NCI-H2029 (cell line): ENCODE measurements around the gene RLBP1.

Source experiments
- DNase-seq: peaks from one replicate; lab custom pipeline; 2025; lab: John Stamatoyannopoulos, UW

RLBP1 gene

DNA sequence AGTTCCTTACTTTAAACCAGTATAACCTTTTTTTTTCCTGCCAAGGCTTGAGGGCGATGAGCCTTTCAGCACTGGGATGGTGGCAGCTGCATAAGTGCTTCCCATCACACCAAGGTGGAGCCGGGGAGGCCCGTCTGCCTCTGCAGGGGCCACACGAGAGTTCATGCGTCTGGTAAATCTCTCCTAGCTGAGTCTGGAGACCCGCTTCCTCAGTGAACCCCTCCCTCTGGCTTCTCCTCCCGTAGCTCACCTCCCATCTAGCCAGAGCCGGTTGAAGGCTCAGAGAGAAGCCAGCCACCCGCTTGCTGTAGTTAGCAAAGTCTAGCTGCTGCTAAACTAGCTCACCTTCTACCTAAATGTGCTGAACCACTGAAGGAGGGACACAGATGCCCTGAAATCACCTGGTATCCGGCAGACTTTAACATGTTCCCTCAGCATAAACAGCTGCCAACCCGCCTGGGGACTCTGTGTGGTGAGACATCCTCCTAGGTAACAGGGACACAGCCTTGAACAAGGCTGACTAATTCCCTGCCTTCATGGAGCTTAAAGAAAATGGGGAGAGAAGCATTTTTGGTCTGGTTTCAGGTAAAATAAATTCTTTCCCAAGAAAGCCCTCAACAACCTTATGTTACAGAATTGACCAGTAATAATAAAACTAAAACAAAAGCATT, 42.9 kb downstream of the RLBP1 start:
- DNase-seq = no peak

GRCh38 chr15:89177633-89178306, 43.6 kb downstream of the RLBP1 start:
- DNase-seq = peak; percentile 13

DNA sequence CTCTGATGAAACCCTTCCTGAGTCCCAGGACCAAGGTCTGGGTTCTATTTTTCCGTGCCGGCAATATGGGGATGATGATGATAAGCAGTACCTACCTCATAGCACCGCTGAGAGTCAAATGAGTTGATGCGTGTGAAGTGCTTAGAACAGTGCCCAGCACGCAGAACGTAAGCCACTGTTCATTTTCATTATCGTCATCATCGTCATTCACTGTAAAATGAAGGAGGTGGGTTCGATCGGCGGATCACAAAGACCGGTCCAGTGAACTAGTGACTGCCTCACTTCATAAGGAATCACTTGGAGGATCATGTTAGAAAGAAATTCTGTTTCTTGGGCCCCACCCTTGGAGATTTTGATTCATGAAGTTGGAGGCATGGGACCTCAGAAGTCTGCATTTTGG, 44.3 kb downstream of the RLBP1 start:
- no peak for DNase-seq

DNA sequence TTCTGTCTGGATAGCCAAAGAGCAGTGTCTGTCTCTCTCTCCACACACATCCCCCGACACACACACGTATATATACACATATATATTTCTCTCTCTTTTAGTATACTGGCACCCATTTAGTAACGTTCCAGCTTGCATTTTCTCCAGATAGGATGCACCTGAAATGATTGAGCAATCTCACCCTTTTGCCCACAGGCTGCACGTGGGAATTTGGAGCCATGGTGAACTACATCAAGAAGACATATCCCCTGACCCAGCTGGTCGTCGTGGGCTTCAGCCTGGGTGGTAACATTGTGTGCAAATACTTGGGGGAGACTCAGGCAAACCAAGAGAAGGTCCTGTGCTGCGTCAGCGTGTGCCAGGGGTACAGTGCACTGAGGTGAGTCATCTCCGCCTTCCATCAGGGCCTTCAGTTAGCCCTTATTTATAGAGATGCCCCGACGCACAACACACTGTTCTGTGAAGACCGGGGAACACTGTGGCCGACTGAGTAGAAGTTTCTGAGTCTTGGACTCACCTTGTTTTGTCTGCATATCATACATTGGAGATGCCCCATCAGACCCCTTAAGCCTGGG, 45.7 kb downstream of the RLBP1 start:
- no peak for DNase-seq

DNA sequence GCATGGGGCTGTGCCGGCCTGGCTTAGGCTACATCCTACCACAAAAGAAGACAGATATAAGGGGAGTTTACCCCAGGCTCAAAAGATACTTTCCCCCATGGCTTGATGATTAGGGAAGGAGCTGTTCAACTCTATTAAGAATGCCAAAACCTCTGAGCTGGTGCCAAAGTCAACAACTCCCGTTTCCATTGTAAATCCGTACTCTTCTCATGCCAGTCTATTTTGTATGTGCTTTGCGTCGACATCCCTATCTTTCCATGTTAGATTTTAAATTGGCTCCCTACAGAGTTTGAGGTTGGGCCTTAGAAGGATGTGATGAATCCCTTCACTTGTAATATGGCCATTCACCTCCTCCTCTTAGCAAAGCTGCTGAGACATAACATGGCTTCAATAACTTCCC, 46.9 kb downstream of the RLBP1 start:
- no peak for DNase-seq

DNA sequence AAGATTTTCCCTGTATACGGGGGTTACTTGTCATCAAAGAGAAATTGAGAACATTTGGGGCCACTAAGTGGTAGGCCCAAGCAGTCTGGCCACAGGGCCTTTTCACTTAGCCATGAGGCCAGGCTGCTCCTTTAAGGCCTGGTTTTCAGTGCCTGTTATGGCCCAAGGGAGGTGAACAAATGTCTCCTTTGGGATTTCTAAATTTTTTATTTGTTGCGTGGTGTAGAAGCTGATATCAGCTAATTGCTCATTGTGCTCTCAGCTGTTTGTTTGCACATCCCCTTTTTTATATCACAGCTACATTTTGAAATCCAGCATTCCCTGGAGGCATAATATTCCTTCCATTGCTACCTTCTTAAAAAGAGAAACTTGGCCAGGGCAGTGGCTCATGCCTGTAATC, 48.5 kb downstream of the RLBP1 start:
- DNase-seq = no peak

- peak; percentile 25 for DNase-seq
These were observed 50.0 kb downstream of the RLBP1 start for GRCh38 chr15:89171136-89172072.

- DNase-seq = no peak
These were observed 51.0 kb downstream of the RLBP1 start for GRCh38 chr15:89170364-89170763.

GRCh38 chr15:89168316-89168833, 53.0 kb downstream of the RLBP1 start:
- DNase-seq = no peak

GRCh38 chr15:89167267-89168176, 53.9 kb downstream of the RLBP1 start:
- no peak for DNase-seq

- DNase-seq = no peak
These were observed 55.7 kb downstream of the RLBP1 start for GRCh38 chr15:89165677-89166076.

GRCh38 chr15:89164712-89165211, 56.6 kb downstream of the RLBP1 start:
- DNase-seq = no peak

DNA sequence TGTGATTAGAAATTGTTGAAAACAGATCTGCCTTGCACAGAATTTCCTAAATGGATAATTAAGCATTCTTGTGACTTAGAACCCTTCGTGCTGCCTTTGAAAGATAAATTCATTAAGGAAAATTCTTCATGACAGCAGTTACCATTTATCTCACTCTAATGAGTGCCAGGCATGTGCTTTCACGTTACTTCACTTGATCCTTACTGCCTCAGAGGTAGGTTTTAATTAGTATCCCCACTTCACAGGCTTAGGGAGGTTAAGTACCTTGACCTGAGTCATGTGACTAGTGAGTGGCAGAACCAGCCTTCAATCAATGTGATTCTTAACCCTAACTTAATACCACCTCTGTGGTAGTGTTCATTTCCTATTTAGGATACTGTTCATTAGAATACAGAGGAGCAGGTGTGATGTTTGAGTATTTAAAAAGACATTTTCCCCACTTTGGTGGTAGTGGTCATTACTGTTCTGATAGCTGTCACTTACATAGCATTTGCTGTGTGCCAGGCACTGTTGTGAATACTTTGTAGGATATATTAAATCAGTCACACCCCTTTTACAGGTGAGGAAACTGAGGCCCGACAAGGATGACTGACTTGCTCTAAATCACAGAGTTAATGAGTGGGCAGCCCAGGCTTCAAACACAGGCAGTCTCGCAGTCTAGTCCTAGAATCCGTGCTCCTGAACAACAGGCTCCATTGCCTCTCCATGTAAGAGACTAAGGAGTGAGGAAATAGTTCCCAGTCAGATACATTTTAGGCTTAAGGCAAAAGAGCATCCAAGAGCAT, 57.9 kb downstream of the RLBP1 start:
- DNase-seq = no peak

DNA sequence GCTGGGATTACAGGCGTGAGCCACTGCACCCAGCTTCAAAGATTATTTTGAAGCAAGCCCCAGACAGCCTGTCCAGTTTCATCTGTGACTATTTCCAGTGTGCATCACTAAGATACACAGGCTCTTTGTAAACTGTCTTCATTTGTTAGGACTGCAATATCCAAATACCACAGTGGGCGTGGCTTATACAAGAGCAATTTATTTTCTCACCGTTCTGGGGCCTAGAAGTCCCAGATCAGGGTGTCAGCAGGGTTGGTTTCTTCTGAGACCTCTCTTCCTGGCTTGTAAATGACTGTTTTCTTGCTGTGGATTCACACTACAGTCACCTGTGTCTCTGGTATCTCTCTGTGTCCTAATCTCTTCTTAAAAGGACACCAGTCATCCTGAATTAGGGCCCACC, 59.7 kb downstream of the RLBP1 start:
- DNase-seq = no peak
